Stimulated activated memory B cell treated with anti-CD40 and anti-IgM and Interleukin-4, amounts not matched to agents 10 μg/mL and 1 μg/mL and 100 μg/mL, for 72 hours (primary cell): Measurements from ENCODE around the gene DVL3.

Source experiments
- ATAC-seq: fragments of 150-1000 bp; cut with Tn5 transposase; 2 replicates; pipeline ENCODE4 v1.10.0; 2021
- H3K27ac Mint-ChIP-seq: one replicate; pipeline ENCODE4 v1.8.0; 2022; ENCODE audit warnings: mild to moderate bottlenecking, mixed read lengths
- H3K27me3 Mint-ChIP-seq: one replicate; pipeline ENCODE4 v1.8.0; 2022; ENCODE audit warnings: mixed read lengths
- H3K36me3 Mint-ChIP-seq: one replicate; pipeline ENCODE4 v1.8.0; 2022; ENCODE audit warnings: mixed read lengths
- H3K4me1 Mint-ChIP-seq: one replicate; pipeline ENCODE4 v1.8.0; 2022; ENCODE audit warnings: mixed read lengths
- H3K4me3 Mint-ChIP-seq: one replicate; pipeline ENCODE4 v1.8.0; 2022; ENCODE audit warnings: mild to moderate bottlenecking, moderate library complexity, mixed read lengths
- H3K9me3 Mint-ChIP-seq: one replicate; pipeline ENCODE4 v1.8.0; 2022; ENCODE audit warnings: mixed read lengths

Gene DVL3

GRCh38 chr3:184167786-184168185, 12.6 kb downstream of the DVL3 start:
- no peak for ATAC-seq
- no peak overlapping the region for H3K27ac Mint-ChIP-seq
- H3K4me3 Mint-ChIP-seq = no peak overlapping the region
- H3K4me1 Mint-ChIP-seq = peaks cover 12% of the 10 kb centered on the region
- H3K27me3 Mint-ChIP-seq = no peaks in the 10 kb centered on the region
- H3K36me3 Mint-ChIP-seq = peaks cover 70% of the 10 kb centered on the region
- no peaks in the 10 kb centered on the region for H3K9me3 Mint-ChIP-seq

- Mint-ChIP-seq H3K4me3 (no peak overlapping the region), H3K9me3 (no peaks in the 10 kb centered on the region), H3K27me3 (no peaks in the 10 kb centered on the region), H3K4me1 (peaks cover 12% of the 10 kb centered on the region), H3K27ac (no peak overlapping the region), H3K36me3 (peaks cover 71% of the 10 kb centered on the region)
- ATAC-seq = no peak
Measured at GRCh38 chr3:184168363-184169120, 13.4 kb downstream of the DVL3 start.

GRCh38 chr3:184169896-184170875, 15.0 kb downstream of the DVL3 start:
- Mint-ChIP-seq H3K27ac (no peak overlapping the region), H3K36me3 (peaks cover 56% of the 10 kb centered on the region), H3K4me3 (no peak overlapping the region), H3K9me3 (no peaks in the 10 kb centered on the region), H3K27me3 (no peaks in the 10 kb centered on the region), H3K4me1 (peaks cover 14% of the 10 kb centered on the region)
- no peak for ATAC-seq

GRCh38 chr3:184171562-184171961, 16.4 kb downstream of the DVL3 start:
- peak overlapping the region; percentile 45 for H3K27ac Mint-ChIP-seq
- no peak overlapping the region for H3K4me3 Mint-ChIP-seq
- H3K36me3 Mint-ChIP-seq = peaks cover 48% of the 10 kb centered on the region
- H3K27me3 Mint-ChIP-seq = no peaks in the 10 kb centered on the region
- ATAC-seq = no peak
- H3K9me3 Mint-ChIP-seq = no peaks in the 10 kb centered on the region
- peaks cover 27% of the 10 kb centered on the region for H3K4me1 Mint-ChIP-seq

GRCh38 chr3:184172681-184173373, 17.6 kb downstream of the DVL3 start:
- no peak overlapping the region for H3K4me3 Mint-ChIP-seq
- H3K27me3 Mint-ChIP-seq = no peaks in the 10 kb centered on the region
- H3K36me3 Mint-ChIP-seq = peaks cover 36% of the 10 kb centered on the region
- no peak for ATAC-seq
- peaks cover 40% of the 10 kb centered on the region for H3K4me1 Mint-ChIP-seq
- H3K9me3 Mint-ChIP-seq = no peaks in the 10 kb centered on the region
- no peak overlapping the region for H3K27ac Mint-ChIP-seq

- H3K4me3 Mint-ChIP-seq = no peak overlapping the region
- no peak for ATAC-seq
- H3K27ac Mint-ChIP-seq = no peak overlapping the region
- H3K9me3 Mint-ChIP-seq = no peaks in the 10 kb centered on the region
- H3K36me3 Mint-ChIP-seq = peaks cover 38% of the 10 kb centered on the region
- peaks cover 45% of the 10 kb centered on the region for H3K4me1 Mint-ChIP-seq
- no peaks in the 10 kb centered on the region for H3K27me3 Mint-ChIP-seq
Measured at GRCh38 chr3:184173374-184173722, 18.2 kb downstream of the DVL3 start.

- Mint-ChIP-seq H3K4me3 (peak overlapping the region; percentile 96), H3K27me3 (no peaks in the 10 kb centered on the region), H3K4me1 (peaks cover 46% of the 10 kb centered on the region), H3K36me3 (peaks cover 40% of the 10 kb centered on the region), H3K27ac (peak overlapping the region; percentile 92), H3K9me3 (no peaks in the 10 kb centered on the region)
- no peak for ATAC-seq
Measured at GRCh38 chr3:184174284-184174645, 19.1 kb downstream of the DVL3 start.

- Mint-ChIP-seq H3K4me3 (peak within 1 kb of the TSS; percentile 96), H3K27ac (peak within 1 kb of the TSS; percentile 92), H3K4me1 (peaks cover 46% of the 10 kb centered on the region), H3K27me3 (no peaks in the 10 kb centered on the region), H3K36me3 (peaks cover 42% of the 10 kb centered on the region), H3K9me3 (no peaks in the 10 kb centered on the region)
- ATAC-seq = peak; percentile 97
Measured at GRCh38 chr3:184174646-184175492, 19.7 kb downstream of the DVL3 start, which contains the start of gene AP2M1. Gene AP2M1, plus strand, starts transcription at chr3:184174855. Its CDS starts 2,139 bp downstream, at chr3:184176994.

- no peaks in the 10 kb centered on the region for H3K27me3 Mint-ChIP-seq
- H3K9me3 Mint-ChIP-seq = no peaks in the 10 kb centered on the region
- H3K4me1 Mint-ChIP-seq = peaks cover 46% of the 10 kb centered on the region
- peaks cover 48% of the 10 kb centered on the region for H3K36me3 Mint-ChIP-seq
- peak overlapping the region; percentile 96 for H3K4me3 Mint-ChIP-seq
- ATAC-seq = no peak
- H3K27ac Mint-ChIP-seq = peak overlapping the region; percentile 92
Measured at GRCh38 chr3:184175506-184175905, 20.3 kb downstream of the DVL3 start.

GRCh38 chr3:184175981-184176376, 20.8 kb downstream of the DVL3 start:
- no peaks in the 10 kb centered on the region for H3K27me3 Mint-ChIP-seq
- peak overlapping the region; percentile 96 for H3K4me3 Mint-ChIP-seq
- no peak for ATAC-seq
- H3K4me1 Mint-ChIP-seq = peaks cover 44% of the 10 kb centered on the region
- peaks cover 49% of the 10 kb centered on the region for H3K36me3 Mint-ChIP-seq
- H3K9me3 Mint-ChIP-seq = no peaks in the 10 kb centered on the region
- H3K27ac Mint-ChIP-seq = peak overlapping the region; percentile 92

- H3K4me3 Mint-ChIP-seq = peak overlapping the region; percentile 96
Measured at GRCh38 chr3:184176377-184177330, 21.5 kb downstream of the DVL3 start.

GRCh38 chr3:184177331-184177731, 22.2 kb downstream of the DVL3 start:
- peak overlapping the region; percentile 11 for H3K4me3 Mint-ChIP-seq
- peaks cover 34% of the 10 kb centered on the region for H3K4me1 Mint-ChIP-seq
- H3K27ac Mint-ChIP-seq = peak overlapping the region; percentile 48
- H3K9me3 Mint-ChIP-seq = no peaks in the 10 kb centered on the region
- H3K27me3 Mint-ChIP-seq = no peaks in the 10 kb centered on the region
- H3K36me3 Mint-ChIP-seq = peaks cover 50% of the 10 kb centered on the region
- ATAC-seq = no peak

More at GRCh38 chr3:184176377-184177330, 21.5 kb downstream of the DVL3 start:
- no peak for ATAC-seq
- no peaks in the 10 kb centered on the region for H3K9me3 Mint-ChIP-seq
- H3K36me3 Mint-ChIP-seq = peaks cover 49% of the 10 kb centered on the region
- H3K27ac Mint-ChIP-seq = peak overlapping the region; percentile 48
- no peaks in the 10 kb centered on the region for H3K27me3 Mint-ChIP-seq
- peaks cover 38% of the 10 kb centered on the region for H3K4me1 Mint-ChIP-seq

- Mint-ChIP-seq H3K27me3 (no peaks in the 10 kb centered on the region), H3K4me1 (peaks cover 34% of the 10 kb centered on the region), H3K9me3 (no peaks in the 10 kb centered on the region), H3K36me3 (peaks cover 53% of the 10 kb centered on the region), H3K27ac (peak overlapping the region; percentile 69), H3K4me3 (no peak overlapping the region)
- no peak for ATAC-seq
Measured at GRCh38 chr3:184177767-184178306, 22.7 kb downstream of the DVL3 start.
